OCI-M2 (cell line): ENCODE results near the gene CCDC18.

Source experiments
- DNase-seq: peaks from one replicate; lab custom pipeline; 2025; ENCODE audit not compliant: unreplicated experiment; lab: John Stamatoyannopoulos, UW

CCDC18 gene

DNA sequence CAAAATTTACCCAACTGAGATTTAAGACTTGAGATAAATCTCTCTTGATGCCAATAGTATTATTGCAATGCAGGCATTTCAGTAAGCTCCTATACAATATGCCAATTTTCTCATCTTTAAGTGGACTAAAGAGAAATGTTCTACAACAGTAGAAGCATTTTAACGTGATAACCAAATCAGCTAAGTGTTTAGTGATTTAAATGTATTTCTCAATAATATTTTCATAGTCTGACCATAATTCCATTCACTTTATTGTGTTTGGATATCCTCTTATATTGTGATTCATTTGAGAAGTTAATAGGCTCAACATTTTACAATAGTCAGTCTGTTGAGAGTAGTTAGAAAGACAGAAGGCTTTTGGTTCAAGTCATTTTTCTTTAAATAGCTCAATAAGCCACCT lies 120.6 kb downstream of the CCDC18 start:
- no peak for DNase-seq

- no peak for DNase-seq
Observed at GRCh38 chr1:93302078-93302477, 121.6 kb downstream of the CCDC18 start.

DNA sequence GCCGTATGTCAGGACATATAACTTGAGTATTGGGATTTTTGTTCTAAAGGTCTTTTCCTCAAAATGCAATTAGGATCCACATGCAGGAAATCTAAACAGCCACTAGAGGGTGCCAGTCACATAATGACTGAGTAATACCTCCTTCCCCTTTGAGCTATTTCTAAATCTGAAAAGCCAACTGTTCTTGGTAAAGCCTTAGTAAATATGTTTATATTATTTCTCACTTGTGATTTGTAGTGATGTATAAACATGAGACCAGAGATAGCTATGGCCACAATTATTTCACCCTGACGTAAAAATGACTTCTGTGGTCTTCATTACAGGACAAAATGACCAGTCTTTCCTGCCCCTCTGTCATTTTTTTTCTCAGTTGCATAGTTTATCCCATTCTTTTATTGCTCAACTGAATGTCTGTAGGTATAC lies 124.2 kb downstream of the CCDC18 start:
- peak; percentile 32 for DNase-seq

DNA sequence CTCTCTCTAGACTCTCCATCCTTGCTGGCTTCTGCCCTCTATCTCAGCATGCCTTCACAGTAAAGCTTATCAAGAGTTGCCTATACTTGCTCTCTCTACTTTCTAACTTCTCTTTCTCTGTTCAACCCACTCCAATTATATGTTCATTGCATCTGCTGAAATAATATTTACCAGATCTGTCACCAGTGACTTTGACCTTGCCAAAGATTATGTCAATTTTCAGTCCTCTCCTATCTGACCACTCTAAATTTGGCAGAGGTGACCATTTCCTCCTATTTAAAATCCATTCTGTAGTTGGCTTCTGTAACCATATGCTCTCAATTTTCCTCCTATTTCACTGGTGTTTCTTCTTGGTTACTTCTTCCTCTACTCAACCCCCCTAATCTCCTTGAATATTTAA lies 126.4 kb downstream of the CCDC18 start:
- DNase-seq: no peak

- DNase-seq: no peak
Observed at GRCh38 chr1:93313026-93313425, 132.5 kb downstream of the CCDC18 start.

- no peak for DNase-seq
Observed at GRCh38 chr1:93317207-93317606, 136.7 kb downstream of the CCDC18 start.

- DNase-seq: no peak
Observed at GRCh38 chr1:93317943-93318342, 137.4 kb downstream of the CCDC18 start.

GRCh38 chr1:93321720-93322119 lies 141.2 kb downstream of the CCDC18 start:
- DNase-seq: no peak

DNA sequence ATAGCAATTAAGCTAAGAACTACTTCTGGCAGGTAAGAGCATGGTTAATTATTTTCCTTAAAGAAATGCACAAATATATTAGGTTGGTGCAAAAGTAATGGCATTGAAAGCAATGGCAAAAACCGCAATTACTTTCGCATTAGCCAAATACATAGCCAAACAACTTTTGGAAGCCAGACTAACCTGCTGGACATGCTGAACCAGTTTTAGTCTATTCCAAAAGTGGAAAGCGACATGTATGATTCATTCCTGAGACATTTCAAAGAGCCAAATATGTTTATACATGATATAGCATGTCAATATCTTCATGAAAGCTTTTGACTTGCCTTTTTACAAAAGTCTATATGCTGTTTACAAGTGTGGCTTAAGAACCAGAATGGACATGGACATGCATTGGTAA lies 141.8 kb downstream of the CCDC18 start:
- no peak for DNase-seq

DNA sequence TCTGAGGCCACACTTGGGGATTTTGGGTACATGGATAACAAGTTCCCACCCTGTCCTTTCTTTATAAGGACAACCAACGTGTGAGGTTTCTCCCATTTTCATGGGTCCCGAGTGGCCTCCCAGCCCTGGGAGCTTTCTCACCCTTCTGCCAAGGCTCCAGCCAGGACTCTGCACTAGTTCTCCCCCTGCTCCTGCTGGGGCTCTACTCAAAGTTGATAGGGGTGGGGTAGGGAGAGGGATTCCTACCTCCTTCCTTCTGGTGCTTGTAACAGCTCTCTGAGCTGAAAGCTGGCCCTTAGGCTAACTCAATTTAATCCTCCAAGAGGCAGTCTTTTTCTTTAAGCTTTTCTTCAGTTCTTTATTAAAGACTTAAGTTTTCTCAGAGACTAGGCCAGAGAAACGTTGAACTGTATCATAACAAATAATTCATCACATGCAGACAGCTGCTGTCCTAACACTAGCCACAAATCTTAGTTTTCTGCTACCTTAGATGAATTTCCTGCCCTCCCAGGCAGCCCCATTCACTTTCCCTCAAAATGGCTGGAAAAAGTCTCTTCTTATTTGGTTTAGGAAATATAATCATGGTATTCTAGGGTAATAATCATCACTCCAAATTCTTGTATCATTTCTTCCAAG lies 142.8 kb downstream of the CCDC18 start:
- DNase-seq: no peak

DNA sequence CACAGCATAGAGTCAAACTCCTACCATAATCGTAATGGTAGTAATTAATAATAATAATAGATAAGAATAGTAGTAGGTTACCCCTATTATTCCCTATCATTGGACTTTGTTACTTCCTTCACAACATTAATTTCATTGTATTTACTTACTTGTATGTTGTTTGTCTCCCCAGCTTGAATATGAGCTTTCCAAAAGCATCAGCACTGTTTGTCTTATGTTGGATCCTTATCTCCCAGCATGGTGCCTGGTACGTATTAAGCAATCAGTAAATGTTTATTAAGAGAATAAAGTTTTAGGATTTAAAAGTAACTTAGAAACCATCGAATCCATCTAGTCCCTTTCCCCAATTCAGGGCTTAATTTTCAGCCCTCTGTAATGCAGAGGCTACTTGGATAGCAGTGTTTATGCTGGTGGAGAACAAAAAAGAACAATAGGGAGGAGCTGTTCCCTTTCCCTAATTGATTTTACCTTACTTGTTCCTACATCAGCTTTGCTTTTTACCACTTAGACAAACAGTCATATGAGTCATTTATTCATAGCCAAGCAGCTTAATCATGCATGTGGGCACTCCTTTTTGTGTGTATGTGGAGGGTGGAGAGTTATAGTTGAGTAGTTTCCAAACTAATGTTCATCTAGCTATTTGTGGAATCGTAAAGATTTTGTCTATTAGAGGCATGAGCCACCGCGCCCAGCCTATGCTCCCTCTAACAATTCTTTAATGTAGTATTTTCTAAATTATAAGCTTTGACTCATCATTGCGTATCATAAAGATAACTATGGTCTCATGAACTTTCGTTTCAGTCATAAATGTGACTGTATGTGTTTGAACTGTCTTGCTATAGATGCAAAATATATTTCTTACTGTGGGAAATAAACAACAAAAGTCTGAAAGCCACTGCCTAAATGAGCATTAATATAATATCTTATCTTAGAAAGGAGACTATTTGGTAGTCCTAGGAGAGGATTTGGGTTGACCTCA lies 144.3 kb downstream of the CCDC18 start:
- DNase-seq: no peak
